Endodermal cell (in vitro differentiated cells): ENCODE data around the gene ZC3H12C. TPM values are rescaled to one million over a fixed set of nuclear protein-coding genes. Genes with fewer than 3 reads are reported as not detected.

Experiments
- DNase-seq: peaks from one replicate; pipeline ENCODE4 v3.0.0-alpha.2; 2017
- H3K27ac ChIP-seq: 2 replicates; pipeline ENCODE4 v1.5.1; 2013; ENCODE audit warnings: mild to moderate bottlenecking, low read depth, low read length, moderate library complexity
- H3K27me3 ChIP-seq: 2 replicates; pipeline ENCODE4 v1.6.1; 2013; ENCODE audit warnings: mild to moderate bottlenecking, low read length, moderate library complexity; ENCODE audit not compliant: insufficient read depth, control insufficient read depth, poor library complexity, severe bottlenecking
- H3K36me3 ChIP-seq: 2 replicates; pipeline ENCODE4 v1.7.0; 2013; ENCODE audit warnings: mild to moderate bottlenecking, low read length, moderate library complexity; ENCODE audit not compliant: control insufficient read depth, insufficient read depth
- H3K4me1 ChIP-seq: one replicate; pipeline ENCODE4 v1.7.0; 2013; ENCODE audit warnings: low read length; ENCODE audit not compliant: control insufficient read depth, insufficient read depth
- H3K4me3 ChIP-seq: 2 replicates; pipeline ENCODE4 v1.5.1; 2013; ENCODE audit warnings: mild to moderate bottlenecking, low read length, moderate library complexity
- H3K9ac ChIP-seq: 2 replicates; pipeline ENCODE4 v1.6.1; 2013; ENCODE audit warnings: mild to moderate bottlenecking, low read length, moderate library complexity; ENCODE audit not compliant: poor library complexity, severe bottlenecking; ENCODE audit errors: extremely low read depth
- H3K9me3 ChIP-seq: 2 replicates; pipeline ENCODE4 v1.6.1; 2013; ENCODE audit warnings: mild to moderate bottlenecking, low read length, moderate library complexity; ENCODE audit not compliant: control insufficient read depth
- H3K27ac Mint-ChIP-seq: 2 replicates; pipeline ENCODE4 v1.8.0; 2020; ENCODE audit warnings: mixed read lengths
- H3K27me3 Mint-ChIP-seq: 2 replicates; pipeline ENCODE4 v1.8.0; 2021; ENCODE audit warnings: mild to moderate bottlenecking, mixed read lengths; ENCODE audit not compliant: insufficient read depth
- H3K36me3 Mint-ChIP-seq: 2 replicates; pipeline ENCODE4 v1.8.0; 2020; ENCODE audit warnings: low read depth, mixed read lengths
- H3K4me1 Mint-ChIP-seq: 2 replicates; pipeline ENCODE4 v1.8.0; 2020; ENCODE audit warnings: mixed read lengths
- H3K4me3 Mint-ChIP-seq: 2 replicates; pipeline ENCODE4 v1.8.0; 2020; ENCODE audit warnings: mild to moderate bottlenecking, moderate library complexity, mixed read lengths
- H3K9me3 Mint-ChIP-seq: 2 replicates; pipeline ENCODE4 v1.8.0; 2020; ENCODE audit warnings: mild to moderate bottlenecking, mixed read lengths
- CTCF ChIP-seq: fragments of 200-600 bp; sonication (generic); conservative IDR thresholded peaks from 2 replicates; pipeline ENCODE4 v1.5.0; 2021; ENCODE audit warnings: antibody characterized with exemption, mild to moderate bottlenecking
- WGBS, 2 experiments: methylation state at CpG; one replicate each; pipeline versions ENCODE4 v1.1.5 to v1.1.7; 2013; ENCODE audit warnings: missing lambda C conversion rate in 2 of 2, mixed read lengths in 1 of 2; ENCODE audit not compliant: insufficient coverage in 1 of 2, insufficient read length in 1 of 2; 5-methylcytosine and 5-hydroxymethylcytosine counted together
- total RNA-seq, 2 donors: library from RNA; stranded (reverse); fragmentation: NEBNext Ultra II Directional in 1 of 2; extraction: Animal tissue kit (Norgen Biotek cat#: 25700) in 1 of 2; gene quantifications; 2 replicates in 1 of 2; 3 replicates in 1 of 2; pipeline ENCODE4 v1.2.1, GENCODE V29; 2021

Gene ZC3H12C
- total RNA-seq, 2 donors from 2014 or later, result 4.1 to 5.6 TPM

- Histone ChIP-seq H3K4me1 (peaks cover 3% of the 10 kb centered on the region), H3K27ac (no peak overlapping the region), H3K27me3 (peaks cover 42% of the 10 kb centered on the region), H3K9ac (no peak overlapping the region), H3K36me3 (no peaks in the 10 kb centered on the region), H3K9me3 (no peaks in the 10 kb centered on the region), H3K4me3 (no peak overlapping the region)
- DNase-seq, result no peak
- WGBS, 2 experiments, result 92 to 95% methylated on average over 4 to 5 of the region's 5 CpGs
- TF ChIP-seq CTCF, result no peak
- no peaks in the 10 kb centered on the region for H3K9me3 Mint-ChIP-seq
- no peaks in the 10 kb centered on the region for H3K36me3 Mint-ChIP-seq
- H3K4me3 Mint-ChIP-seq, result no peak overlapping the region
- H3K27ac Mint-ChIP-seq, result no peak overlapping the region
- peaks cover 18% of the 10 kb centered on the region for H3K4me1 Mint-ChIP-seq
- H3K27me3 Mint-ChIP-seq, result peaks cover 5% of the 10 kb centered on the region
These were observed 5.2 kb upstream of the ZC3H12C start for GRCh38 chr11:110087812-110088534.

GRCh38 chr11:110088535-110089344 is 4.5 kb upstream of the ZC3H12C start:
- WGBS, 2 experiments, result 93 to 95% methylated on average over 5 of the region's 5 CpGs
- Histone ChIP-seq H3K9ac (no peak overlapping the region), H3K4me3 (no peak overlapping the region), H3K36me3 (no peaks in the 10 kb centered on the region), H3K27me3 (peaks cover 42% of the 10 kb centered on the region), H3K4me1 (peaks cover 3% of the 10 kb centered on the region), H3K9me3 (no peaks in the 10 kb centered on the region), H3K27ac (no peak overlapping the region)
- no peak for DNase-seq
- H3K27me3 Mint-ChIP-seq, result peaks cover 6% of the 10 kb centered on the region
- H3K9me3 Mint-ChIP-seq, result no peaks in the 10 kb centered on the region
- peaks cover 15% of the 10 kb centered on the region for H3K4me1 Mint-ChIP-seq
- H3K4me3 Mint-ChIP-seq, result no peak overlapping the region
- TF ChIP-seq CTCF, result no peak
- H3K27ac Mint-ChIP-seq, result no peak overlapping the region
- H3K36me3 Mint-ChIP-seq, result no peaks in the 10 kb centered on the region

- Mint-ChIP-seq H3K27me3 (peaks cover 16% of the 10 kb centered on the region), H3K4me1 (peaks cover 17% of the 10 kb centered on the region)
- H3K36me3 ChIP-seq, result no peaks in the 10 kb centered on the region
These were observed 3.4 kb upstream of the ZC3H12C start for GRCh38 chr11:110089617-110090282.

More at GRCh38 chr11:110089617-110090282, 3.4 kb upstream of the ZC3H12C start:
- Histone ChIP-seq H3K4me1 (peaks cover 3% of the 10 kb centered on the region), H3K27me3 (peaks cover 42% of the 10 kb centered on the region), H3K4me3 (no peak overlapping the region), H3K9me3 (no peaks in the 10 kb centered on the region), H3K27ac (no peak overlapping the region), H3K9ac (no peak overlapping the region)
- H3K27ac Mint-ChIP-seq, result no peak overlapping the region
- DNase-seq, result no peak
- H3K36me3 Mint-ChIP-seq, result no peaks in the 10 kb centered on the region
- 83% methylated on average over 4 to 5 of the region's 5 CpGs for WGBS, 2 experiments
- H3K4me3 Mint-ChIP-seq, result no peak overlapping the region
- no peaks in the 10 kb centered on the region for H3K9me3 Mint-ChIP-seq
- no peak for TF ChIP-seq CTCF
